Measurements from ENCODE around the gene LRCH4. TPM values are rescaled to one million over a fixed set of nuclear protein-coding genes. Genes with fewer than 3 reads are reported as not detected.

LRCH4 gene
- total and polyA plus RNA-seq, 2 of the 13 experiments (the other 11 are each of a cell fraction or from before 2014, with no cell fraction given), result 7.0 to 9.3 TPM

DNA sequence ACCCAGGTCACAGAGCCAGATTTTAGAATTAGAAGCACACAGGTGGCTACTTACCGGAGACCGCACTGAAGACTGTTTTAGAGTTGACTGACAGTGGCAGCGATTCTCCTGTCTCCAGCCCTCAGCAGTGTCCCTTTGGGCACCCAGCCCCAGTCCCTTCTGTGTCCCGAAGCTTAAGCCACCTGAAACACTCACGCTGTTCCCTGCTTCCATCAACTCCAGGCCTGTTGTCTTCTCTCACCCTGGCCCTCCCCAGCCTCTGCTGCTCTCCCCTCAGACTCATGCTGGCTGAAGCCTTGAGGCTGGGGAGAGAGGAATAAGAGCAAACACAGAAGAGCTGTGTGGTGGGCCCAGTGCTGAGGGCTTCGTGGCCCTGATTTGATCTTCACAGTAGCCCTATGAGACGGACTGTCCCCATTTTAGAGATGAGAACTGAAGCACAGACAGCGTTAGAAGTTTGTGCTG lies 22.8 kb downstream of the LRCH4 start (continued):
- no peak for TF ChIP-seq KLF16 (CRISPR knock-in tag; IDR thresholded peaks at IDR 0.05)
- no peak for TF ChIP-seq MTF1 (CRISPR knock-in tag; IDR thresholded peaks at IDR 0.05)
- 0 out of 2 replicates have a peak, but pooled peaks have one; percentile 55 for TF ChIP-seq ZNF274 (CRISPR knock-in tag; IDR thresholded peaks at IDR 0.05)

DNA sequence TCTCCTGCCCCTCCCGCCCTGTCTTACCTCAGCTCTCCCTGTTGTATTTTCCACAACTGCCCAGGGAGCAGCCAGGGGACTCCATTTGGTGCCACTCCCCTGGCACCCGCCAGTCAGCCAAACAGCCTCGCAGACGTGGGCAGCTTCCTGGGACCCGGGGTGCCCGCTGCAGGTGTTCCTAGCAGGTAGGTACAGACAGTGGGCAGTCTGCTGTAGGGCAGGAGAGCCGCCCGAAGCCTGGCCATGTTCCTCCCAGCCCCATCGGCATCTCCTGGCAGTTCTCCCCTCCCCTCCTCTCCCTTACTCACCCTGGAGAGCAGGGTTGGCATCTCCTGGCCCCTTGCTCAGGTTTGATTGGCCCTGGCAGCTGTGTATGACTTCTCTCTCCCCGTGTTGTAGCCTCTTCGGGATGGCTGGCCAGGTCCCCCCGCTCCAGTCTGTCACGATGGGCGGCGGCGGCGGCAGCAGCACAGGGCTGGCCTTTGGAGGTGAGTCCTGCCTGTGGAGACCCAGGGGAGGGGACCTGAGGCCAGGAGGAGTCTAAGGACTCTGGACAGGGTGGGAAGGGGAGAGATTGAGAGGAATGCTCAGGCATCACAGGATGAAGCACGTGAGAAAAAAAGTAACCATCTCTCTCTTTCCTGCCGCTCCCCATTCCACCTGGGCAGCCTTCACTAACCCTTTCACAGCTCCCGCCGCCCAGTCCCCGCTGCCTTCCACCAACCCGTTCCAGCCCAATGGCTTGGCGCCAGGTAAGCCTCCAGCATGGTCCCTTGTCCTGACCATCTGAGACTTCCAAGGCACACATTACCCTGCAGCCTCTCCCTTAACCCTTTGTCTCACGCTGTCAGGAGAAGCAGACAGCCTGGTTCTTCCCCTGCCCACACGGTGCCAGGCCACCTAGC lies 23.5 kb downstream of the LRCH4 start:
- no peaks in the 10 kb centered on the region for H3K9me3 ChIP-seq (ENCODE audit: low read length)
- H3K4me2 ChIP-seq (ENCODE audit: low read depth, low read length), result no peak overlapping the region
- 98% methylated on average over 26 of the region's 26 CpGs for WGBS (ENCODE audit: low lambda C conversion rate)
- H3K27me3 ChIP-seq (ENCODE audit: control insufficient read depth in 1 of 2, insufficient read depth in 2 of 2, low read length in 2 of 2), result no peaks in the 10 kb centered on the region
- peaks cover 4% of the 10 kb centered on the region for H3K79me2 ChIP-seq (ENCODE audit: insufficient read depth, low read length)
- no peak for FAIRE-seq
- H3K36me3 ChIP-seq (replicated peaks in 1 of 2; ENCODE audit: control insufficient read depth in 1 of 2, insufficient read depth in 2 of 2, low read length in 2 of 2), result peaks cover 29 to 71% of the 10 kb centered on the region in 2 experiments
- no peak overlapping the region for H2AFZ ChIP-seq (ENCODE audit: low read length)
- peak overlapping the region; percentile 14 for H3K27ac ChIP-seq (ENCODE audit: extremely low read length, insufficient read depth, low read length)
- intact Hi-C loops (cut with micrococcal nuclease; ENCODE audit: unreplicated experiment), result loop anchor here (5.0 kb wide), 1 partner anchor 95 kb away; no protein-coding TSS in a partner anchor
- H3K4me1 ChIP-seq (ENCODE audit: insufficient read depth, low read length), result peaks cover 91% of the 10 kb centered on the region
- CTCF ChIA-PET (ENCODE audit: low intra/inter-chr PET ratio, low total read pairs), result no interaction called here
- peaks cover 21% of the 10 kb centered on the region; the same call in 1 of the 2 replicates for H4K20me1 ChIP-seq (ENCODE audit: insufficient read depth, low read length)
- no peak overlapping the region for H3K9ac ChIP-seq (ENCODE audit: insufficient read depth, low read depth, low read length)
- H3K4me3 ChIP-seq (replicated peaks in 1 of 3; ENCODE audit: insufficient read depth in 1 of 3, low read depth in 2 of 3, low read length in 3 of 3), result no peak overlapping the region
- BruUV-seq (replicated peaks), result no TSS peak
- no peak for ATAC-seq
- POLR2A ChIA-PET, result interaction anchor here (1.2 kb wide), 1 partner anchor 24 kb away, joined by 3 read pairs; the partner anchor contains the start of gene FBXO24
- no peak for DNase-seq (ENCODE audit: low spot score)
- in situ Hi-C loops (cut with HindIII; ENCODE audit: extremely low pct_ligation_motif_present, low pct_unique_long_range_greater_than_20kb), result no loop called here
- TF ChIP-seq ZNF572 (CRISPR knock-in tag; IDR thresholded peaks at IDR 0.05), result no peak
- no peak for TF ChIP-seq MAFG (CRISPR knock-in tag; IDR thresholded peaks at IDR 0.05)
- TF ChIP-seq, protein P1, sequence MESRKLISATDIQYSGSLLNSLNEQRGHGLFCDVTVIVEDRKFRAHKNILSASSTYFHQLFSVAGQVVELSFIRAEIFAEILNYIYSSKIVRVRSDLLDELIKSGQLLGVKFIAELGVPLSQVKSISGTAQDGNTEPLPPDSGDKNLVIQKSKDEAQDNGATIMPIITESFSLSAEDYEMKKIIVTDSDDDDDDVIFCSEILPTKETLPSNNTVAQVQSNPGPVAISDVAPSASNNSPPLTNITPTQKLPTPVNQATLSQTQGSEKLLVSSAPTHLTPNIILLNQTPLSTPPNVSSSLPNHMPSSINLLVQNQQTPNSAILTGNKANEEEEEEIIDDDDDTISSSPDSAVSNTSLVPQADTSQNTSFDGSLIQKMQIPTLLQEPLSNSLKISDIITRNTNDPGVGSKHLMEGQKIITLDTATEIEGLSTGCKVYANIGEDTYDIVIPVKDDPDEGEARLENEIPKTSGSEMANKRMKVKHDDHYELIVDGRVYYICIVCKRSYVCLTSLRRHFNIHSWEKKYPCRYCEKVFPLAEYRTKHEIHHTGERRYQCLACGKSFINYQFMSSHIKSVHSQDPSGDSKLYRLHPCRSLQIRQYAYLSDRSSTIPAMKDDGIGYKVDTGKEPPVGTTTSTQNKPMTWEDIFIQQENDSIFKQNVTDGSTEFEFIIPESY (CRISPR knock-in tag; IDR thresholded peaks at IDR 0.05), result 0 out of 2 replicates have a peak, but pooled peaks have one; percentile 13
- TF ChIP-seq POLR2AphosphoS2 (IDR thresholded peaks at IDR 0.05; ENCODE audit: low read depth, low read length), result no peak
- TF ChIP-seq POLR2AphosphoS5 (IDR thresholded peaks at IDR 0.05; ENCODE audit: low read depth, low read length), result peak; percentile 27; the same call in 1 of the 2 replicates
- TF ChIP-seq SSRP1 (CRISPR knock-in tag; IDR thresholded peaks at IDR 0.05), result peak; percentile 46; the same call in 1 of the 2 replicates
- TF ChIP-seq ZBTB38 (CRISPR knock-in tag; IDR thresholded peaks at IDR 0.05), result peak; percentile 18; the same call in 1 of the 2 replicates
- 0 out of 2 replicates have a peak, but pooled peaks have one; percentile 36 for TF ChIP-seq HNRNPL (IDR thresholded peaks at IDR 0.05; ENCODE audit: low read depth, low read length)
- TF ChIP-seq AGO2 (optimal IDR thresholded peaks at IDR 0.05; ENCODE audit: low read depth, low read length), result peak; percentile 92
- TF ChIP-seq KDM5B (CRISPR knock-in tag; IDR thresholded peaks at IDR 0.05; ENCODE audit: borderline replicate concordance), result 0 out of 2 replicates have a peak, but pooled peaks have one; percentile 42
- TF ChIP-seq ZFP36L2 (CRISPR knock-in tag; IDR thresholded peaks at IDR 0.05), result no peak
- no peak for TF ChIP-seq ZNF547 (CRISPR knock-in tag; IDR thresholded peaks at IDR 0.05)
- TF ChIP-seq, protein P2, sequence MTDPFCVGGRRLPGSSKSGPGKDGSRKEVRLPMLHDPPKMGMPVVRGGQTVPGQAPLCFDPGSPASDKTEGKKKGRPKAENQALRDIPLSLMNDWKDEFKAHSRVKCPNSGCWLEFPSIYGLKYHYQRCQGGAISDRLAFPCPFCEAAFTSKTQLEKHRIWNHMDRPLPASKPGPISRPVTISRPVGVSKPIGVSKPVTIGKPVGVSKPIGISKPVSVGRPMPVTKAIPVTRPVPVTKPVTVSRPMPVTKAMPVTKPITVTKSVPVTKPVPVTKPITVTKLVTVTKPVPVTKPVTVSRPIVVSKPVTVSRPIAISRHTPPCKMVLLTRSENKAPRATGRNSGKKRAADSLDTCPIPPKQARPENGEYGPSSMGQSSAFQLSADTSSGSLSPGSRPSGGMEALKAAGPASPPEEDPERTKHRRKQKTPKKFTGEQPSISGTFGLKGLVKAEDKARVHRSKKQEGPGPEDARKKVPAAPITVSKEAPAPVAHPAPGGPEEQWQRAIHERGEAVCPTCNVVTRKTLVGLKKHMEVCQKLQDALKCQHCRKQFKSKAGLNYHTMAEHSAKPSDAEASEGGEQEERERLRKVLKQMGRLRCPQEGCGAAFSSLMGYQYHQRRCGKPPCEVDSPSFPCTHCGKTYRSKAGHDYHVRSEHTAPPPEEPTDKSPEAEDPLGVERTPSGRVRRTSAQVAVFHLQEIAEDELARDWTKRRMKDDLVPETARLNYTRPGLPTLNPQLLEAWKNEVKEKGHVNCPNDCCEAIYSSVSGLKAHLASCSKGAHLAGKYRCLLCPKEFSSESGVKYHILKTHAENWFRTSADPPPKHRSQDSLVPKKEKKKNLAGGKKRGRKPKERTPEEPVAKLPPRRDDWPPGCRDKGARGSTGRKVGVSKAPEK (CRISPR knock-in tag; IDR thresholded peaks at IDR 0.05; ENCODE audit: borderline replicate concordance), result no peak

Data from HepG2 (cell line).